Measurements from ENCODE around the gene GRID1. TPM values are rescaled to one million over a fixed set of nuclear protein-coding genes. Genes with fewer than 3 reads are reported as not detected.

Gene GRID1
- total RNA-seq, 4 donors from 2014 or later = 0.03 to 2.7 (median 0.49) TPM

DNA sequence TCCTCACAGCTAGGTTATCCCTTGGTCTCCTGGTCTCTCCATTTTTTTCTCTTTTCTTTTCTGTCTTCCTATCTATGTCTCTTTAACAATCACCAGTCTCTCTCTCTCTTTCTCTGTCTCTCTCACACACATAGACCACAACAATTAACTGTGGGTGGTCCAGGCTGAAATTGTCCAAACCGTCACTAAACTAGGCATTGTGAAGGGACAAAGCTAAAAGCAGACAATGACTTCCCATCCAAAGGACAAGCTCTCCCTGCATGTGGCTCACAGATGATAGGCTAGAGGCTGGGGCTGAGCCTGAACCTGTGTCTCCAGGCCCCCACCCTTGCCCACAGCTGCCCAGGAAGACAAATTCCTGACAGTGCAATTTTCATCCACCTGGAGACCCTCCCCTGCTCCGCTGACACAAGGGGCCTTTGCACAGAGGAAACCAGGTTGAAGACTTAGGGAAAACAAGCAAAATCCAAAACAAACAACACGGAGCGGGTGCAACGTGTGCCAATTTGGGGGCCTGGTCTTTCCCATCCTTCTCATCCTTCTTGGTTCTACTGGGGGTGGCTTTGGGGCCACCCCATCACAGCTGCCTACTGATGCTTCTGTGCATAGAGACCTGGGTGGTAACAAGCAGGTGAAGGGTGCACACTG lies 755.4 kb downstream of the GRID1 start:
- Histone ChIP-seq H3K4me3 (no peak overlapping the region), H3K9me3 (no peaks in the 10 kb centered on the region), H3K27ac (no peak overlapping the region), H3K27me3 (no peaks in the 10 kb centered on the region), H3K4me1 (no peaks in the 10 kb centered on the region), H3K36me3 (no peaks in the 10 kb centered on the region)
- intact Hi-C loops (cut with DNase I) = no loop called here
- DNase-seq = no peak
- WGBS, 2 donors = 71 to 81% methylated on average over 4 to 5 of the region's 5 CpGs
- TF ChIP-seq POLR2A (IDR thresholded peaks at IDR 0.05) = no peak

DNA sequence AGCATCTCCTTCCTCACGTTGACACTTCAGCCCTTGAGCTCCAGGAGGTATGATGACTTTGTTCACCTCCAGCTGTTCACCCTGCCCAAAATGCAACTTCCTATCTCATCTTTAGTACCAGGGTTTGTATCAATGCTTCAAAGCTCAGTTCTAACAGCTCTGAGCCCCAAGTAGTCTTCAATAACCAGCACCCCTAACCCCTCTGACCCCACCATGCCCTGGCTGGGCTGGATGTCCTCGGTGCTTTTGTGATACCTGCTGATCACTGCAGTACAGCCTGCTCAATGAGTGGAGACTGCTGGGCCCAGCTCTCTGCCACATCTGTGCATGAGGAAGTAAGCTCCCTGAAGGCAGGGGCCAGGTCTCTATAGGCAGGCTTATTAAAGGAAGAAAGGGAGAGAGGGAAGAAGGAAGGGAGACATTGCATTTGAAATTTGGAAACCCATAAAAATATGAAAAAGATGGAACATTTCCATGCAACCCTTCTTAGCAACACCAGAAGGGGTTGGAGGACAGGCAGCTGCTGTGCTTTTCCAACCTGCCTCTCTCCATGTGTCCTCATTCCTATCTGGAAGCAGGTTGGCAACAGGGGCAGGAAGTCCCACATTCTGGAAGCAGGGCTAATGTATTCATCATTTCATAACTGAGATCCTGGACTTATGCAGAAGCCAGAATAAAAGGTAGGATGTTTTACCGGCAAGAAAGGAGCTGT lies 756.1 kb downstream of the GRID1 start:
- intact Hi-C loops (cut with DNase I) = no loop called here
- Histone ChIP-seq H3K27ac (no peak overlapping the region), H3K27me3 (no peaks in the 10 kb centered on the region), H3K4me1 (no peaks in the 10 kb centered on the region), H3K36me3 (no peaks in the 10 kb centered on the region), H3K9me3 (no peaks in the 10 kb centered on the region), H3K4me3 (no peak overlapping the region)
- no peak for DNase-seq
- TF ChIP-seq POLR2A (IDR thresholded peaks at IDR 0.05) = no peak
- TF ChIP-seq, protein P1, sequence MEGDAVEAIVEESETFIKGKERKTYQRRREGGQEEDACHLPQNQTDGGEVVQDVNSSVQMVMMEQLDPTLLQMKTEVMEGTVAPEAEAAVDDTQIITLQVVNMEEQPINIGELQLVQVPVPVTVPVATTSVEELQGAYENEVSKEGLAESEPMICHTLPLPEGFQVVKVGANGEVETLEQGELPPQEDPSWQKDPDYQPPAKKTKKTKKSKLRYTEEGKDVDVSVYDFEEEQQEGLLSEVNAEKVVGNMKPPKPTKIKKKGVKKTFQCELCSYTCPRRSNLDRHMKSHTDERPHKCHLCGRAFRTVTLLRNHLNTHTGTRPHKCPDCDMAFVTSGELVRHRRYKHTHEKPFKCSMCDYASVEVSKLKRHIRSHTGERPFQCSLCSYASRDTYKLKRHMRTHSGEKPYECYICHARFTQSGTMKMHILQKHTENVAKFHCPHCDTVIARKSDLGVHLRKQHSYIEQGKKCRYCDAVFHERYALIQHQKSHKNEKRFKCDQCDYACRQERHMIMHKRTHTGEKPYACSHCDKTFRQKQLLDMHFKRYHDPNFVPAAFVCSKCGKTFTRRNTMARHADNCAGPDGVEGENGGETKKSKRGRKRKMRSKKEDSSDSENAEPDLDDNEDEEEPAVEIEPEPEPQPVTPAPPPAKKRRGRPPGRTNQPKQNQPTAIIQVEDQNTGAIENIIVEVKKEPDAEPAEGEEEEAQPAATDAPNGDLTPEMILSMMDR (IDR thresholded peaks at IDR 0.05) = no peak
- WGBS, 2 donors = 71 to 83% methylated on average over 2 to 3 of the region's 3 CpGs

DNA sequence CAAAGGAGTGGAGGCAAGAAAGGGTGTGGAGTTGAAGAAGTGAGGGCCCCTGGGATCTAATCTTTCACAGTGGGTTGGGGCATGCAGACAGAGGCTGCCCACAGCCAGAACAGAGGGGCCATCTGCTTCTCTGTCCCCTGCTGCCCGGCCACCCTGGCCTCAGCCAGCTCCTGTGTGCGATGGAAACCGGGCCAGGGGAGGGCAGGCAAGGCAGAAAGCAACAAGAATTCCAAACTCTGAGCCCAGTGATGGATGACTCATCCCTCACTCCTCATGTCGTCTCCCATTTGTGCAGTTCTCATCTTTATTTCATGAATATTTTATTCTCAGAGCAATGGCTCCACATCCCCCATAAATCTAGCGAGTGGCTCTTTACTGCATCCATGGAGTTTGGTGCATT lies 757.1 kb downstream of the GRID1 start:
- 58 to 67% methylated on average over 4 to 5 of the region's 5 CpGs for WGBS, 2 donors
- no peak overlapping the region for H3K4me3 ChIP-seq
- no peak for DNase-seq
- TF ChIP-seq, protein P1 (IDR thresholded peaks at IDR 0.05) = no peak
- TF ChIP-seq POLR2A (IDR thresholded peaks at IDR 0.05) = no peak
- H3K27me3 ChIP-seq = no peaks in the 10 kb centered on the region
- no peaks in the 10 kb centered on the region for H3K4me1 ChIP-seq
- intact Hi-C loops (cut with DNase I) = no loop called here
- H3K36me3 ChIP-seq = no peaks in the 10 kb centered on the region
- no peaks in the 10 kb centered on the region for H3K9me3 ChIP-seq
- no peak overlapping the region for H3K27ac ChIP-seq

DNA sequence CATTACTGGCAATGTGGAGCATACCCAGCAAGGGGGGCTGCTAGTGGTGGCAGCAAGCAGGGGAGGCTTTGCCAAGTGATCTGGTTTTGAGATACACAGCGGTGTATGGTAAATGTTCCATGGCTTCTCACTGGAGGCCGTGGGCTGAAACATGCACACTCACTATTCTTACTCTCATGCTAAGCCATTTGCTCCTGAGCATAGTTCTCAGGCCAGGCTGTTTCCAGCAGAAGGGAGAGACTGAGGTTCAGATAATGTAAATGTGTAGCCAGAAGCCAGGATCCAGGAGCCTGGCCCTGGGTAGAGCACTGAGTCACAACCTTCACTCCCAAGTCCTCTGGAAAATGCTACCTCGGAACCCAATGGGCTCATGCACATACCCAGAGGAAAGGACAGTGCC lies 757.9 kb downstream of the GRID1 start:
- Histone ChIP-seq H3K4me1 (no peaks in the 10 kb centered on the region), H3K36me3 (no peaks in the 10 kb centered on the region), H3K4me3 (no peak overlapping the region), H3K27ac (no peak overlapping the region), H3K27me3 (no peaks in the 10 kb centered on the region), H3K9me3 (no peaks in the 10 kb centered on the region)
- intact Hi-C loops (cut with DNase I) = no loop called here
- DNase-seq = no peak
- WGBS, 2 donors = 84 to 100% methylated on average over 2 to 3 of the region's 3 CpGs
- TF ChIP-seq POLR2A (IDR thresholded peaks at IDR 0.05) = no peak
- TF ChIP-seq, protein P1 (IDR thresholded peaks at IDR 0.05) = no peak

DNA sequence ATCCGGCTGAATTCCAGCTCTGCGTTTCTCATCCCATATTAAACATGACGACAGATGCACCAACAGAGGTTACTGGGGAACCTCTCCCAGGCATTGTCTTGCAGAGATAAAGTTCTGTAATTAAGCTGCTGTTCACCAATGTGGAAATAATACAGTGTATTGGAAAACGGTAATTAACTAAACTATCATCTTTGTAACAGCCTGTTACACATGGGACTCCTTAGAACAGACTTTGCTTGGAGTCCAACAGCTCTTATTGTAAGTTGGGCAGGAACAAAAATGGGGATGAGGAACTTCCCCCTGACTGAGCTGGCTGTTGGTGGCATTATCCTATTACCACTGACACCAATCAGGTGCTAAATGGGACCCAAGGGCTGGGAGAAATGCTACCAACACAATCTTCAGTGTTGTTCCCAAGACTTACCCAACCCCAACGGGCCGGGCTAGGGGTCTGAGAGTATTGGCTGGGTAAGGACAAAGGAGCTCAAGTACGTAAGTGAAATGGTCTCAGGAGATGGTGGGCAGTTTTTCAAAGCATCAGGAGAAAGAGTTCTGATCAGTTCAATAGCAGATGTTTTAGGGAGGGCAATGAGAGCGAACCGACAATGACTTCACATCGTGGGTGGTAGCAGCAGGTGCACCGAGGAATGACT lies 759.4 kb downstream of the GRID1 start:
- Histone ChIP-seq H3K4me3 (no peak overlapping the region), H3K4me1 (no peaks in the 10 kb centered on the region), H3K27me3 (no peaks in the 10 kb centered on the region), H3K36me3 (no peaks in the 10 kb centered on the region), H3K27ac (no peak overlapping the region), H3K9me3 (no peaks in the 10 kb centered on the region)
- no peak for DNase-seq
- WGBS, 2 donors = 85% methylated on average over 7 to 11 of the region's 11 CpGs
- intact Hi-C loops (cut with DNase I) = no loop called here
- no peak for TF ChIP-seq POLR2A (IDR thresholded peaks at IDR 0.05)
- TF ChIP-seq, protein P1 (IDR thresholded peaks at IDR 0.05) = no peak

All from esophagus squamous epithelium (tissue), 5 donors.